HG02798 (cell line): ENCODE data around the gene KPNA2.
"Not testable (repeated sequence)": the region's sequence is repeated elsewhere in the genome, so short reads cannot be mapped to it uniquely, and the experiment has no call there.

Experiments
- ATAC-seq: cut with Tn5 transposase; IDR thresholded peaks from one replicate; pipeline ENCODE4 v1.9.1; 2021; ENCODE audit warnings: mild to moderate bottlenecking; ENCODE audit not compliant: unreplicated experiment, poor library complexity

Gene KPNA2

DNA sequence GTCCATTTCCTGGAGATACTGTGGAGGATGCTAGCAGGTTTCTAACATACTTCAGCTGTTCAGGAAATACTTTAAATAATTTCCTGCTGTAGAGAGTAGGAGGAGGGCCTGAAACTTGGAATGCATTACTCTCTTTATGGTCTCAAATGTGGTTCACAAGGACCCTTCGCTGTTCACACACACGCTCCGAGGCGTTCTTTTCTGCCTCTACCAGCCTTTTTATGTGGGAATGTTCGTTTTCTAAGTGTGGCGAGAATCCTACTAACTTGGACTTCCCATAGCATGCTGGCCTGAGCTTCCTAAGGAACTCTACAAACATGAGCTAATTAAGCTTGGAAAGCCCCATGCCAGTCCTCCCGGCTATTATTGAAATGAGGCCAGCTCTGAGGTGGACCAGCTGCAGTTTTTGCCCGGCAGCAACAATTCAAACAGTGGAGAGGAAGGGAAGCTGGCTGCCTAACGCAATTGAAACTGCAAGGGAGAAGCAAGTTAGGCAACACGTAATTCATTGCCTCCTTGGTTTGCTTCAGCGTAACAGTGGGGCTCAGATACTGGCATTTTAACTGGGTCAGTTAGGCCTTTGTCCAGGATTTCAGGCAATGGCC, 18.9 kb downstream of the KPNA2 start:
- ATAC-seq, result no peak

- no peak for ATAC-seq
Measured at GRCh38 chr17:68057531-68057952, 22.0 kb downstream of the KPNA2 start.

DNA sequence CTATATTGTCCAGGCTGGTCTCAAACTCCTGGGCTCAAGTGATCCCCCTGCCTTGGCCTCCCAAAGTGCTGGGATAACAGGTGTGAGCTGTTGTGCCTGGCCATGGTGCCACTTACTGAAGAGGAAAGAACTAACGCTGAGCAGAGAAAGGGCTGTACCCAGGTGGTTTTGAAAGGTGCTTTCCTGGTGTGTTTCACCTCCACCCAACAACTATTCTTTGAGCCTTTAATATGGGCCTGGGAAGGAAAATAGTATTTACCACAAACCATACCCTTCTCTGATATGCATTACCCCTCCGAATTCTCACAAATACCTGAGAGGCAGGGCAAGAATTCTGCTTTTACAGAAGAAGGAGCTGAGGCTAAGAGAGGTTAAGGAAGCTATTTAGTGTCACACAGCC, 24.8 kb downstream of the KPNA2 start:
- no peak for ATAC-seq

DNA sequence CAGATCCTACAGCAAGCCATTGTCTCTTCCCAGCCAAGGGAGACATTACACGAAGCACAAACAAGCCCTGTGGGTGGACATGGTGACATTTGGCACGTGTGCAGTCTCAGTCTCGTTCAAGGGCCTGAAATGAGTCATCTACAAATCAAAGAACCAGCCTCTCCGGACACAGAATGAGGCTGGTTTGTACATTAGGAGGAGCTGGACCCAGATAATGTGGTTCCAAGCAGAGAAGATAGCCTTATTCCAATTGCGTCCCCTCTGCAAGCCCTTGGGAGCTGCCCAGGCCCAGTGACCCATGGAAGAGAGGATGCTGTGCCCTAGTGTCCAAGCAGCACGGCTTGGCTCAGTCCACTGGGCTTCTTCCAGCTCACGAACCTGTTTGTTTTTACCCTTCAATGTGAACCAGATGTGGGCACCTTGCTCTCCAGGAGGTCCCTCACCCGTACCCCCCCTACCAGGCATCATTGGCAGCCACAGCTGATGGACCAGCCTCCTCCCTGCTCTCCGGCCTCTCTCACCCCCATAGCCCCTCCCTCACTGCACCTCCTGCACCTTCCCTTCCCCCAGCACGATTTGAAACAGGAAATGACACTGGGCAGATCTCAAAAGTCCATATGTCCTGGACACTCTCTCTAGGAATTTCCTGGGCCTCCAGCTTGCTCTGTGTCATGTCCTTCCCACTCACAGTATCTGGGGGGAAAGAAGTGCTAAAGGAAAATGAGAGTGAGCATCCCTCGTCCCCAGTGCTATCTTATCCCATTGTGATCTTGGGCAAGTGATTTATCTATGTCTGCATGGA, 26.2 kb downstream of the KPNA2 start:
- peak; percentile 53 for ATAC-seq

GRCh38 chr17:68065366-68065765, 29.8 kb downstream of the KPNA2 start:
- ATAC-seq, result not testable (repeated sequence)

DNA sequence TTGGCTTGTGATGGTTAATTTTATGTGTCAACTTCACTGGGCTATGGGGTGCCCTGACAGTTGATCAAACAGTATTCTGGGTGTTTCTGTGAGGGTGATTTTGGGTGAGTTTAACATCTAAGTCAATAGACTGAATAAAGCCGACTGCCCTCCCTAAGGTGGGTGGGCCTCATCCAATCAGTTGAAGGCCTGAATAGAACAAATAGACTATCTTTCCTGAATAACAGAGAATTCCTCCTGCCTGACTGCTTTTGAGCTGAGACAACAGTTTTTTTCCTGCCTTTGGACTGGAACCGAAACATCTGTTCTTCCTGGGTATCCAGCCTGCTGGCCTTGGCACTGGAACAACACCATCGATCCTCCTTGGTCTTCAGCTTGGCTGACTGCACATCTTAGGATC, 33.0 kb downstream of the KPNA2 start:
- not testable (repeated sequence) for ATAC-seq

DNA sequence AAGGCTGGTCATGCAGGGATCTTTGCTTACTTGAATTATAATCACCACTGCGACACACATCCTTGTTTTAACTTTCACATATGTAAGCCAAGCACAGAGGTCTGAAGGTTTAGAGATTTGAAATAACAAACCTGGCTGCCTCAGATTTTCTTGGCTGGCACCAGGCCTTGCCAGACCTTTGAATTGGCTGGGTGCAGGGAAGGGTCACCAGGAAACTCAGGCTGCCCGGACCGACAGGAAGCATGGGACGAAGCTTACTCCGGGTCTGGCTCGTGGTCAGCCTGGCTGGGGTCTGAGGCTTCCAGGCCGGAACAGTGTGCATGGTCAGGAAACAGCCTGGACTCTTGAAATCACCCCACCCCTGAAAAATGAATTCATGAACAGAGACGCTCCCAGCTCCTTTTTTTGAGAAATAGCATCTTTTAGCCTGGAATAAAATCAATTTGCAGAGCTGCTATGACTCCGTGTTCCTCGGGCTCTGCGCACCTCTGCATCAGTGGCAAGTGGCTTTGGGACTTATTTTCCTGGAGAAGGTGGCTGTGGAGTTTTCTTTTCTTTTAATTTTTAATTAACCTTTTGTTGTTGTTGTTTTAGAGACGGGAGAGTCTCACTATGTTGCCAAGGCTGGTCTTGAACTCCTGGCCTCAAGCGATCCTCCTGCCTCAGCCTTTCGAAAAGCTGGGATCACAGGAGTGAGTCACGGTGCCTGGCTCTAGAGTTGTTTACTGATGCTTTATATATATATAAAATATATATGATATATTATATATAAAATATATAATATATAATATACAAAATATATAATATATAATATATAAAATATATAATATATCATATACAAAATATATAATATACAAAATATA, 35.3 kb downstream of the KPNA2 start:
- not testable (repeated sequence) for ATAC-seq

GRCh38 chr17:68074279-68074678, 38.7 kb downstream of the KPNA2 start:
- ATAC-seq, result no peak

DNA sequence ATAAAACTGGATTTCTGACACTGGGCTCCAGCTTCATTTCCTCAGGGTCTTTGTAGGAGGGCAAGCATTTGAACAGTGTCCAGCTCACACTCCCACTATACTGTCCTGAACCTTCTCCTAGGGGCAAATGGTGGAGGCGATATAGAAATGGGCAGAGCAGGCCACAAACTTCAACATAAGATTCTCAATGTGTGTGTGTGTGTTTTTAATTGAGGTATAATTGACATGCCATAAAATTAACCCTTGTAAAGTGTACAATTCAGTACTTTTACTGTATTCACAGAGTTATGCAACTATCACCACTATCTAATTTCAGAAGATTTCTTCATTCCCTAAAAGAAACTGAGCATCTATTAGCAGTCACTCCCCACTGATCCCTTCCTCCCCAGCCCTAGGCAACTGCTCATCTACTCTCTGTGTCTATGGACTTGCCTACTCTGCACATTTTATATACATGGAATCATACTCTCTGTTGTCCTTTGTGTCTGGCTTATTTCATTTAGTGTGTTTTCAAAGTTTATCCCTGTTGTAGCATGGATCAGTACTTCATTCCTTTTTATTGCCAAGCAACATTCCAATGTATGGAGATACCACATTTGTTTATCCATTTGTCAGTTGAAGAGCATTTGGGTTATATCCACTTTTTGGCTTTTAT, 40.5 kb downstream of the KPNA2 start:
- ATAC-seq, result not testable (repeated sequence)

- ATAC-seq, result not testable (repeated sequence)
Measured at GRCh38 chr17:68077498-68077897, 42.0 kb downstream of the KPNA2 start.

DNA sequence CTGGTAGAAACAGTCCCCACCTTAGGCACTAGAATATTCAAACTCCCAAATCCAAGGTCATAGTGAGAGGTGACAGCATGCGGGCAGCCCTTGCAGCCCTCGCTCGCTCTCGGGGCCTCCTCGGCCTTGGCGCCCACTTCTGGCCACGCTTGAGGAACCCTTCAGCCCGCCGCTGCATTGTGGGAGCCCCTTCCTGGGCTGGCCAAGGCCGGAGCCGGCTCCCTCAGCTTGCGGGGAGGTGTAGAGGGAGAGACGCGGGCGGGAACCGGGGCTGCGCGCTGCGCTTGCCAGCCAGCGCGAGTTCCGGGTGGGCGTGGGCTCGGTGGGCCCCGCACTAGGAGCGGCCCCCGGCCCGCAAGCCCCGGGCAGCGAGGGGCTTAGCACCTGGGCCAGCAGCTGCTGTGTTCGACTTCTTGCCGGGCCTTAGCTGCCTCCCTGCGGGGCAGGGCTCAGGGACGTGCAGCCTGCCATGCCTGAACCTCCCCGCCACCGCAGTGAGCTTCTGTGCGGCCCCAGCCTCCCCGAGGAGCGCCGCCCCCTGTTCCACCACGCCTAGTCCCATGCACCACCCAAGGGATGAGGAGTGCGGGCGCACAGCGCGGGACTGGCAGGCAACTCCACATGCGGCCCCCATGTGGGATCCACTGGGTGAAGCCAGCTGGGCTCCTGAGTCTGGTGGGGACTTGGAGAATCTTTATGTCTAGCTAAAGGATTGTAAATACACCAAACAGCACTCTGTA, 45.0 kb downstream of the KPNA2 start:
- ATAC-seq, result no peak

GRCh38 chr17:68081305-68082265, 46.0 kb downstream of the KPNA2 start:
- ATAC-seq, result not testable (repeated sequence)

DNA sequence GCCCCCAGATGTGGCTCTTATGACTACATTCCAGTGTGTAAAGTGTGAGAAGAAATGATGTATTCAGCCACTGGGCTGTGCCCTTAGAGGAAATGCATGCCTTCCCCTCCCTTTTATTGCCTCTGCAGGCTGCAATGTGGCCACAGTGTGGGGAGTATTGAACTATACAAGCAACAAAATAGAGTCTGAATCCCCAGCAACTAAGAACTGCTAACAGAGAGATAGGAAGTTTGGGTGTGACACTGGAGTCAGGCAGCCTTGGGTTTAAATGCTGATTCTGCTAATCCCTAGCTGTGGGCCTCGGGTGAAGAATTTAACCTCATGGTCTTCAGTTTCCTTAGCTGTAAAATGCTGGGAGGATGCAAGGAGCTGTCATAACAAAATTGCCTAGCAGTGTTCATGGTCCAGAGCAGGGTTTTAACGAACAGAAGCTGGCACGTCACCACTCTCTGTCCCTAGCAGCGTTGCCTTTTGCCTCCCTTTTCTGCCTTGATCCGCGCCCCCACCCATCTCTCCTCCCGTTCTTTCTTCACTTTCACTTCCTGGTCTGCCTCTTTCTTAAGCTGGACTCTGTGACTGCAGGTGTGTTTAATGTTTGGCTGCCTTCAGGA, 50.3 kb downstream of the KPNA2 start:
- ATAC-seq, result no peak

GRCh38 chr17:68086666-68087065, 51.1 kb downstream of the KPNA2 start:
- ATAC-seq, result not testable (repeated sequence)

GRCh38 chr17:68087131-68087623, 51.6 kb downstream of the KPNA2 start:
- ATAC-seq, result peak; percentile 50

DNA sequence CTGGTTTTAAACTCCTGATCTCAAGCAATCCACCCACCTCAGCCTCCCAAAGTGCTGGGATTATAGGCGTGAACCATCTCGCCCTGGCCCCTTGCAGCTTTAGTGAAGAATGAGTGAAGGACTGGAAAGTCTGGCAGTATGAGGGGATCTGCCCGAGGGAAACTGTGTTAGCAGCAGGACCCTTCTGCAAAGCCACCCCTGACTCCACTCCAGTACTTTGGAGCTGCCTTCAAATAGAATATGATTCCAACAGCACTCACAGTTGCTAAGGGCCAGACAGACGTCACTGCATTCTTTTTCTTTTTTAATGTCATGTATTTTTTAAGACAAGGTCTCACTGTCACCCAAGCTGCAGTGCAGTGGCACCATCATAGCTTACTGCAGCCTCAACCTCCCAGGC, 52.3 kb downstream of the KPNA2 start:
- ATAC-seq, result no peak

DNA sequence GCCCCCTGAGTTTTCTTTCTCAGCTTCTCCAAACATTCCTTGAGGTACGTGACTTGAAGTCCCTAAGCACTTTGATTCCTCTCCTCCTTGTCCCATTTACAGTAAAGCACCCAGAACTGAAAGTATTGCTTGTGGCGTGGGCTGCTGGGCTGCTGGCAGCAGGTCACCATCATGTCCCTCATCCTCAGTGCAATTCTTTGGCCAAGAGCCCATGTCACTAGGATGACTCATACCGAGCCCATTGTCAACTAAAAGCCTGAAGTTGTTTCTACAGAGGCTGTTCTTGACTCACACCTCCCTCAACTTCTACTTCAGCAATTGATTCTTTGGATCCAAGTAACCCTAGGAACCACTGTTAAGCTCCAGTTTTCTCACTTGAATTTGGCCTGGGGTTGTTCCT, 54.3 kb downstream of the KPNA2 start:
- no peak for ATAC-seq

DNA sequence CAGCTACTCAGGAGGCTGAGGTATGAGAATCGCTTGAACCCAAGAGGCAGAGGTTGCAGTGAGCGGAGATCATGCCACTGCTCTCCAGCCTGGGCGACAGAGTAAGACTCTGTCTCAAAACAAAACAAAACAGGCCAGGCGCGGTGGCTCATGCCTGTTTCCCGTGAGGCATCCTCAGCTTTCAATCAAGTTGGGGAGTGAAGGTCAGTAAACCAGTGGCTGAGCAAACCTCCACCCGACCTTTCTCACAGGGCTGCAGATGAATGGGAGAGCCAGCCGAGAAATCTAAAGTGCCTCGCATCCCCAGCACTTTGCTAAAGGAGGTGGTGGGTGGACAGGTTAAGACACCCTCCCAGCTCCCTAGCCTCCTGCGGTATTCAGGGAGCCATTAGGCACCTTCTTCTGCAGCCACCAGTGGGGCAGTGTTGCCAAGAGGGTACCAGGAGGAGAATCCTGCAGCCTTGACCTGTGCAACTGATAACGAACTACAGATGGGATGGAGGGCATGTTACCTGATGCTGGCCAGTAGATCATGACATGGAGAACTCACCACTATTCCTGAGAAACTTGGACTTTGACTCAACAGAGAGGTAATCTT, 59.0 kb downstream of the KPNA2 start:
- ATAC-seq, result no peak
